CD1c-positive myeloid dendritic cell (primary cell): ENCODE data around the gene MARK2.
A peak's percentile ranks its signal among the peaks of the same experiment; 100 is the strongest.
"Not testable (repeated sequence)": the region's sequence is repeated elsewhere in the genome, so short reads cannot be mapped to it uniquely, and the experiment has no call there.

Source experiments
- DNase-seq: peaks from one replicate; pipeline ENCODE4 v3.0.0-alpha.2; 2016; ENCODE audit errors: extremely low spot score

The MARK2 gene

GRCh38 chr11:63838678-63839507 lies at the start of gene MARK2:
Gene MARK2 (plus strand): TSS chr11:63839110. CDS start chr11:63839507, 397 bp downstream.
- peak; percentile 99 for DNase-seq

- DNase-seq: no peak
Observed at GRCh38 chr11:63791495-63792167, 47.3 kb upstream of the MARK2 start.

DNA sequence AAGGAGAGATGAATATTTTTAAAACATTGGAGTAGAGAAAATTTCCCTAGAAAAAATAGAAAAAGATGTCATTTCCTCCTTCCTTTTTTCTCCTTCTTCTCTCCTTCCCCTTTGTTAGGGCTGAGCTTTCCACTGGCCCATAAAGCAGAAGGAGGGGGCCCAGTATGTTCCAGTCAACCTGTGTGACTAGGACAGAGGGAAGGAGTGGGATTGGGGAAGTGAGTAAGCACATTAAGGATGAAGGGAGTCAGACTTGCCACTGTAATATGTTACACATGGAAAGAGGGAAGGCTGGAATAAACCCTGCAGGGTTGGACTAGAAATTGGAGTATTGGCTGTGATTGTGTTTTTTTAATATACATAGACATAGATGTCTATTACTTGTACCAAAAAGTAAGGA lies 45.7 kb upstream of the MARK2 start:
- DNase-seq: peak; percentile 42

DNA sequence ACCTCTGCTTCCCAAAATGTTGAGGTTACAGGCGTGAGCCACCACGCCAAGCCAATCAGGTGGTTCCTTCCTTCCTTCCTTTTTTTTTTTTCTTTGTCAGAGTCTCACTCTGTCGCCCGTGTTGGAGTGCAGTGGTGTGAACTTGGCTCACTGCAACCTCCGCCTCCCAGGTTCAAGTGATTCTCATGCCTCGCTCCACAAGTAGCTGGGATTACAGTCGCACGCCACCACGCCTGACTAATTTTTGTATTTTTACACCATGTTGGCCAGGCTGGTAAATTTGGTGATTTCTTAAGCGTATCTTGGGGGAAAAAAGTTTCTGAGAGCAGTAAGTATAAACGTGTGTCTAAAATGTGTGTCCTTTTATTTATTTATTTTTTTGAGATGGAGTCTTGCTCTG lies 43.8 kb upstream of the MARK2 start:
- DNase-seq: no peak

- DNase-seq: no peak
Observed at GRCh38 chr11:63800921-63801320, 38.0 kb upstream of the MARK2 start.

- no peak for DNase-seq
Observed at GRCh38 chr11:63802637-63803414, 36.1 kb upstream of the MARK2 start.

- no peak for DNase-seq
Observed at GRCh38 chr11:63804259-63804658, 34.7 kb upstream of the MARK2 start.

DNA sequence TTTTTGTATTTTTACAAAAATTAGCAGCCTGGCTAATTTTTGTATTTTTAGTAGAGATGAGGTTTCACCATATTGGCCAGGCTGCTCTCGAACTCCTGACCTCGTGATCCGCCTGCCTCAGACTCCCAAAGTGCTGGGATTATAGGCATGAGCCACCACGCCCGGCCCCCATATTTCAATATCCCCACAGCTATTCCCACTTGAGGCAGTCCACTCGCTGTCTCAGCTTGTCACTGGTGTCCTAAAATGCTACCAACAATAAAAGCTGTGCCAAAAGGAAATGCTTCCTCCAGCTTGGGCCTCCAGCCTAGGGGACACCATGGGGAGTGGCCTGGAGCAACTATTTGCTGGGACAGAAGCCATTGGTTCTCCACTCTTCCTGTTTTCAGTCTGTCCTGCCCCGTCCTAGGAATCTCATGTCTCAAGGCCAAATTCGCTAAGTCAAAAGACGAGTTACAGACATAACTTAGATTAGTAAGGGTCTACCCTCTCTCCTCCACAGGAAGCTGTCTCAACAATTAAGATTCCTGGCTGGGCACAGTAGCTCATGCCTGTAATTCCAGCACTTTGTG lies 33.0 kb upstream of the MARK2 start:
- DNase-seq: no peak

- DNase-seq: not testable (repeated sequence)
Observed at GRCh38 chr11:63810383-63810782, 28.5 kb upstream of the MARK2 start.

GRCh38 chr11:63811522-63811921 lies 27.4 kb upstream of the MARK2 start:
- DNase-seq: no peak

DNA sequence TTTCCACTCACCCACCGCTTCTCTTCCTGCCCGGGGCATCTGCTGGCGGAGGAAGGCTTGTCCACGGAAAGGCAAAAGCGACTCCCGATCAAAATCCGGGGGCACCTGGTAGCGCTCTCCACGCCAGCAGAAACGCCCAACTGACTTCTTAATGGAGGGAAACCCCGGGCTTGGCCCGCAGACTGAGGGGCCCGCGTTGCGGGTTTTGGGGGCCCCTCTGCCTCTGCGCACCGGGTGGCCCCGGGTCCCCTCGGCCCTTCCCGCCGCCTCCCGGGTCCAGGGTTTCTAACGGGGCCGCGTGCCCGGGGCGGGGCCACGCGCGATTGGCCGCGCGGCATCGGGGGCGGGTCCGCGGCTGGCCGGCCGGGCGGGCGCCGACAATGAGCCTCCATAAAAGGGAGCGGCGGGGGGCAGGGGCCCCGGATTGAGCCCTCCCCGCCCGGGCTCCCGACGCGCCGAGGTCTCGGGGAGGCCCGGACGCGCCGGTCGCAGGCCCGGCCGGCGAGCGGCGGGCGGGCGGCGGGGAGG lies 25.8 kb upstream of the MARK2 start, which contains the start of gene SPINDOC:
Gene SPINDOC, plus strand, starts transcription at position 422 of the 528 bp plus-strand sequence. CDS start 231 bp downstream, outside the sequence.
- peak; percentile 82 for DNase-seq

GRCh38 chr11:63813563-63814382 lies 25.1 kb upstream of the MARK2 start:
- DNase-seq: peak; percentile 24

GRCh38 chr11:63814383-63814736 lies 24.6 kb upstream of the MARK2 start:
- no peak for DNase-seq

- no peak for DNase-seq
Observed at GRCh38 chr11:63816166-63816565, 22.7 kb upstream of the MARK2 start.

DNA sequence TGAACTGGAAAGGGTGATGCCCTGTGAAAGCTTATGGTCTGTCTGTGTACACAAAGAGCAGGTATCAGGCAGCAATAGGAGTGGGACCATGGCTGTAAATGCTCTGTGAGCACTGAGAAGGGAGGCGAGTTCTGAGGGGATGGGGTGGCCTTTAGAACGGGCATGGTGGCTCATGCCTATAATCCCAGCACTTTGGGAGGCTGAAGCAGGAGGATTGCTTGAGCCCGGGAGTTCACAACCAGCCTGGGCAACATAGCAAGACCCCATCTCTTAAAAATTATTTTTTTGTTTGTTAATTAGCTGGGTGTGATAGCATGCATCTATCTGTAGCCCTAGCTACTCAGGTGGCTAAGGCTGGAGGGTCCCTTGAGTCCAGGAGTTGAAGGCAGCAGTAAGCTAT lies 22.2 kb upstream of the MARK2 start:
- no peak for DNase-seq

GRCh38 chr11:63817758-63818498 lies 21.0 kb upstream of the MARK2 start:
- no peak for DNase-seq

DNA sequence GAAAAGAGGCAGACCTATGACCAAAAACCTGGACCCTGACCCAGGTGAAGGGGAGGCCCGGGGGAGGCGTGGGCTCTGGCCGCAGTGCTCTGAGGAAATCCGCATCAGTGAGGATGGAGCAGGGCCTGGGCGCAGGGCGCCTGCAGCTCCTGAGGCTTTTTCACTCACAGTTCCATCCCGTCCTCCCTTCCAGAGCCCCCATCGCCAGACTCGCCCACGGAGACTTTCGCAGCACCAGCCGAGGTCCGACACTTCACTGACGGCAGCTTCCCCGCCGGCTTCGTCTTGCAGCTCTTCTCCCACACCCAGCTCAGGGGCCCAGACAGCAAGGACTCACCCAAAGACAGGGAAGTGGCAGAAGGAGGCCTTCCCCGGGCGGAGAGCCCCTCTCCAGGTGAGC lies 20.3 kb upstream of the MARK2 start:
- DNase-seq: no peak

GRCh38 chr11:63821411-63821810 lies 17.5 kb upstream of the MARK2 start:
- DNase-seq: no peak

DNA sequence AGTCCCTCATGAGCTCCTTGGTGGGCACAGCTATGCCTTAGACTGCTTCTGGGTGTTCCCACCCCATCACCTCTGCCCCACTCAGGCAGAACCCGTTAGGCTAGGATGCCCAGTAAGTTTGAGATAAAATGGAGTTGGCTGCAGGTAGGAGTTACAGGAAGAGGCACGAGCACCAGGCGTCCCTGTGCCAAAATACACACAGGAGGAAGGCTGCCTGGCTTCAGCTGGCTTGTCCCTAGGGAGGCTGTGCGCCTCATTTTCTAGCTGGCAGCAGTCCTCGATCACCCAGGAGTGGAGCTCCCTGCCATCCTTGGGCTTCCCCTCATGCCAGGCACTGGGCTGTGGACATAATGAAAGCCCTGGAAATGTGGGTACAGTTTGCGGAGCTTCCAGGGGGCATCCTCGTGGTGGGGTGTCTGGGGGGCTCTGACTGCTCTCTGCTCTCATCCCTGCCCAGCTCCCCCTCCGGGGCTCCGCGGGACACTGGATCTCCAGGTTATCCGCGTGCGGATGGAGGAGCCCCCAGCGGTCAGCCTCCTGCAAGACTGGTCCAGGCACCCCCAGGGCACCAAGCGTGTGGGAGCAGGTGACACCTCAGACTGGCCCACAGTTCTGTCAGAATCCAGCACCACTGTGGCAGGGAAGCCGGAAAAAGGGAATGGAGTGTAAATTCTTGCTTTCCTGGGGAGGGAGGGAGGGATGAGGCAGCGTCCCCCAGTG lies 12.3 kb upstream of the MARK2 start:
- DNase-seq: no peak
